ENCODE measurements around the gene AGBL2.
A peak's percentile ranks its signal among the peaks of the same experiment; 100 is the strongest.
"Not testable (repeated sequence)": the region's sequence is repeated elsewhere in the genome, so short reads cannot be mapped to it uniquely, and the experiment has no call there.

The AGBL2 gene

DNA sequence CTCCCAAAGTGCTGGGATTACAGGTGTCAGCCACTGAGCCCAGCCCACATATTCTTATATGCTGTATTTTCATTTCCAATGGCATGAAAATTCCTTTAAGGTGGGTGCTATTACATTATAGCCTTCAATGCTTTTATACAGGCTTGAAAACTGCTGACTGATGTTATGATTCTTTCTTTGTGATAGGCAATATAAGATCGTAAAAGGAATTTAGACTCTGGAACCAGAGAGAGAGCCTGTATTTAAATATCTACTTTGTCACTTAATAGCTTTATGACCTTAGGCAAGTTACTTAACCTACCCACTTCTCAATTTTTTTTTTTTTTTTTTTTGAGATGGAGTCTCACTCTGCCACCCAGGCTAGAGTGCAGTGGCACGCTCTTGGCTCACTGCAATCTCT, 26.2 kb downstream of the AGBL2 start:
- DNase-seq (ENCODE audit: low spot score): no peak

DNA sequence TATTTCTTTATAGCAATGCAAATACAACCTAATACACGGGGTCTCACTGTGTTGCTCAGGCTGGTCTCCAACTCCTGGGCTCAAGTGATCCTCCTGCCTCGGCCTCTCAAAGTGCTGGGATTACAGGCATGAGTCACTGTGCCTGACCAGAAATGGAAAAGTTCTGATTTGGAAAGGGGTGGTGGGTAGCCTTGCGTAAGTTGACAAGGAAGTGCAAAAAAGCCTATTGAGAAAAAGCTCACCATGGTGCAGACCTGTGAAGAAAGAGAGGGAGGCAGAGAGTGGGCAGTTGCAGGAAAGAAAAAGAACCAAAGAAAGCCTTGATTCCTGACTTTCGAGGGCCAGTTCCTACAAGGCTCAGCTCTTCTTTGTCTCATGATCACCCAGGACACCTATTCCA, 27.1 kb downstream of the AGBL2 start:
- DNase-seq (ENCODE audit: low spot score): no peak

GRCh38 chr11:47686704-47687103, 28.5 kb downstream of the AGBL2 start:
- not testable (repeated sequence) for DNase-seq (ENCODE audit: low spot score)

GRCh38 chr11:47686151-47686550, 29.0 kb downstream of the AGBL2 start:
- no peak for DNase-seq (ENCODE audit: low spot score)

GRCh38 chr11:47675851-47676250, 39.3 kb downstream of the AGBL2 start:
- no peak for DNase-seq (ENCODE audit: low spot score)

- no peak for DNase-seq (ENCODE audit: low spot score)
These were observed 42.9 kb downstream of the AGBL2 start for GRCh38 chr11:47672283-47672730.

DNA sequence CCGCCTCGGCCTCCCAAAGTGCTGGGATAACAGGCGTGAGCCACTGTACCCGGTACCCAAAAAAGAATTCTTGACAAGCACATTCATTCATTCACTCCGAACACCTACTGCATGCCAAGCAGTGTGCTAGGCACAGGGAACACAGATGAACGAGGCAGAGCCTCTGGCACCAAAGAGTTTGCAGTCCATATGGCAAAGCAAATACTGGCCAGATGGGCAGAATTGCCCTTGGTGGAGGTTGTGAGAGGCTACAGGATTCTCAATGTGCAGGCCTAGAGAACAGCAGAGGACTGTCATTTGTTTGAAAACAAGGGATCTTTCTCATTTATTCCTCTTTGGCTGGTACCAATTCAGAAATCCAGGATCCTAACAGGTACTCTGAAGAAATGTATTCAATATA, 45.3 kb downstream of the AGBL2 start:
- DNase-seq (ENCODE audit: low spot score): no peak

- no peak for DNase-seq (ENCODE audit: low spot score)
These were observed 46.5 kb downstream of the AGBL2 start for GRCh38 chr11:47668665-47669064.

DNA sequence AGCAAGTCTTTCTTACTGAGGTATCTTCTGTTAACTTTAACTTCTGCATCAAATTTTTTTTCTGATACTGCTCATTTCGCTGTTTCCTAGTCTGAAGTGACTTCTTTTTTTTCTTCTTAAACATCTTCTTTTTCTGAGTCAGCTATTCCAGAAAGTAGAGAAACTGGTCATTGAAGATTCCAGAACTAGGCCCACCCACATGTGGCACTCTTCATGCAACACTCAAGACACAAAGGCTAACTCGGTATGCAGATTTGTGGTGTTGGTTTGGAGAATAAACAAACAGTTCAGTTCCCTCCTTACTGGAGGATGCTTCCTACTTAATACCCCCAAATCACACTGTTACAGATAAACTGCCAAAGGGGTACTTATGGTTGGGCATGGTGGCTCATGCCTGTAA, 47.6 kb downstream of the AGBL2 start:
- no peak for DNase-seq (ENCODE audit: low spot score)

- DNase-seq (ENCODE audit: low spot score): no peak
These were observed 48.0 kb downstream of the AGBL2 start for GRCh38 chr11:47667135-47667534.

DNA sequence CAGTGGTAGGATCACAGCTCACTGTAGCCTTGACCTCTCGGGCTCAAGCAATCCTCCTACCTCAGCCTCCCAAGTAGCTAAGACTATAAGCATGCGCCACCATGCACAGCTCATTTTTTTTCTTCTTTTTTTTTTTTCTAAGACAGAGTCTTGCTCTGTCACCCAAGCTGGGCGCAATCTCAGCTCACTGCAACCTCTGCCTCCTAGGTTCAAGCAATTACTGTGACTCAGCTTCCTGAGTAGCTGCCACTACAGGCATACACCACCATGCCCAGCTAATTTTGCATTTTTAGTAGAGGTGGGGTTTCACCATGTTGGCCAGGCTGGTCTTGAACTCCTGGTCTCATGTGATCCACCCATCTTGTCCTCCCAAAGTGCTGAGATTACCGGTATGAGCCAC, 50.2 kb downstream of the AGBL2 start:
- DNase-seq (ENCODE audit: low spot score): not testable (repeated sequence)

- DNase-seq (ENCODE audit: low spot score): no peak
These were observed 53.9 kb downstream of the AGBL2 start for GRCh38 chr11:47661245-47661644.

DNA sequence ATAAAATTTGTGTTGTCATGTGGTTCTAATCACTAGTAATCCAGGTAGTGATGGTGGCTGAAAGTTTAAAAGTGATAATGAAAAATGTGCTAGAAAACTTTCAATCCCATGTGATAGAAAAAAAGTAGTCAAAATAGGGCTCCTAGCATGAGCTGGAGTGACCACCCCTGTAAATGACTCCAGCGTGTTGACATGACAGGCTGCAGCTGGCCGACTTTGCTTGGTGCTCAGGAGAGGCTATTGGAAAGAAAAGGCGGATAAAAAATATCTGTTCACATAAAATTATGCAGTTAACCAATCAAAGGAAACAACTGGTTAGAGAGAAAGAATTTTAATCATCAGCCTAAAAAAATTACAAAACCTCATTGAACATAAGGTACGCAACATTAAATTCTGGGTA, 55.9 kb downstream of the AGBL2 start:
- no peak for DNase-seq (ENCODE audit: low spot score)

GRCh38 chr11:47656260-47656885, 58.8 kb downstream of the AGBL2 start:
- no peak for DNase-seq (ENCODE audit: low spot score)

DNA sequence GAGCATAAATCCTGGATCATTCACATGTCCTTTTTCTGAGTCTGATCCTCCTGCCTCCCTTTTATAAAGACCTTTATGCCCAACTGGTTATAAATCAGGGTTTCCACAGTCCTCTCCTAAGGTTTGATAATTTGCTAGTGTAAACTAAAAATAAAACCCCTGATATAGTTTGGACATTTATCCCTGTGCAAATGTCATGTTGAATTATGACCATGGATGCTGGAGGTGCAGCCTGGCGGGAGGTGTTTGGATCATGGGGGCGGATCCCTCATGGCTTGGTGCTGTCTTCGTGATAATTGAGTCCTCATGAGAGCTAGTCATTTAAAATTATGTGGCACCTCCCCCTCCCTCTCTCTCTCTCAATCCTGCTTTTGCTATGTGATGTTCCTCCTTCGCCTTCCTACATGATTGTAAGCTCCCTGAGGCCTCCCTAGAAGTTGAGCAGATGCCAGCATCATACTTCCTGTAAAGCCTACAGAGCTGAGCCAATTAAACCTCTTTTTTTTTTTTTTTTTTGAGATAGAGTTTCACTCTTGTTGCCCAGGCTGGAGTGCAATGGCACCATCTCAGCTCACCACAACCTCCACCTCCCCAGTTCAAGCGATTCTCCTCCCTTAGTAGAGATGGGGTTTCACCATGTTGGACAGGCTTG, 63.2 kb downstream of the AGBL2 start:
- DNase-seq (ENCODE audit: low spot score): no peak

DNA sequence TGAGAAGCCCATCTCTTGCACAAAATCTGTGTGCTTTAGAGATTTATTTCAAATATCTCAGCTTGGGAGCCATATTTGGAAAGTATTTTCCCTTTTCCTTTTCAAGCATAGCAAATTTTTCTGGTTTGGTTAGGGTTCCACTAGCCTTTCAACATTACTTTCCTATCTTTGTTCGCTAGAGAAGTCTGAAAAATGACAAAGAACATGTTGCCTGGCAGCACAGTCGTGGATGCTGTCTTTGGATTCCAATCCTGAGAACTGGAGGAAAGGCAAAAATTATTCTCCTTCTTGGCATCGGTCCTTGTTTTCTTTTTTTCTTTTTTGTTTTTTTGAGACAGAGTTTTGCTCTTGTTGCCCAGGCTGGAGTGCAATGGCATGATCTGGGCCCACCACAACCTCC, 65.9 kb downstream of the AGBL2 start:
- DNase-seq (ENCODE audit: low spot score): no peak

GRCh38 chr11:47646019-47646418, 69.2 kb downstream of the AGBL2 start:
- DNase-seq (ENCODE audit: low spot score): no peak

DNA sequence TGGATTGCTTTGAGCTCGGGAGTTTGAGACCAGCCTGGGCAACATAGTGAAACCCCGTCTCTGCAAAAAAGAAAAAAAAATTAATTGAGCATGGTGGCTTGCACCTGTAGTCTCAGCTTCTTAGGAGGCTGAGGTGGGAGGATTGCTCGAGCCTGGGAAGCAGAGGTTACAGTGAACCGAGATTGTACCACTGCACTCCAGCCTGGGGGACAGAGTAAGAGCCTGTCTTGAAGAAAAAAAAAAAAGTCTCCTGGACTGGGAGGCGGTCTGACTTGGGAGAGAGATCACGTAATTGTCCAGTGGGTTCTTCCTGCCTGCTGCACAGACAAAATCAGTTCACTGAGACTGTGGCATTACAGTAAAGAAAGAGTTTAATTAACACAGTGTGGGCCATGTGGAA, 69.7 kb downstream of the AGBL2 start:
- no peak for DNase-seq (ENCODE audit: low spot score)

DNA sequence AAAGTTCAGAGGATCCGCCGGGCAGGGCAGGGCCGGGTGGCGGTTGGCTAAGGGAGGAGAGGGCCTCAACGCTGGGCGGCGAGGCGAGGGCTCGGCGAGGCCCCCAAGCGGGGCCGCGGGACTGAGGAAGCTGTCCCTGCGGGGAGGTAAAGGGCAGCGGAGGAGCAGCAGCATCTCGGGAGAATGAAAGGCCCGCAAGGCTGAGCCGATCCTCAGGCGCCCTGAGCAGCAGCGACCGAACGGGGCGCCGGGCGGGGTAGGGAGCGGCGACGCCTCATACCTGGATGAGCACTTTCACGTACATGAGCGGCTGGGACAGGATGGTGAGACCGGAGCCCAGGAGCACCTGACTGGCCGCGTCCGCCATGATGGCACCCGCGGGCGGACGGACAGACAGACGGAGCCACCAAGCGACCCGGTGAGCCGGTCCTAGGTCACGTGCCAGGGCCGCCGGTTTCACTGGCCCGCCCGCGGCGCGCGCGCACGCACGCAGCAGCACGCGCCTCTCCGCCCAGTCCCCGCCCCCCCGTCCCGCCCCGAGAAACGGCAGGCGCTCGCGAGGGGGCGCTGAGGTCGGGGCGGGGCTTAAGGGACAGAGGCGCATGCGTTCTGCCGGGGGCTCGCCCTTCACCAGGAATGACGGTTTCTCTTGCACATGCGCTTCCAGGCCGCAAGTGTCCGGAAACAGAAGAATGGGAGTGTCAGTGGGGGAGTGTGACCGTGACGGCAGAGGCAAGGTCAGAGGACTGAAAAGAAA, 72.9 kb downstream of the AGBL2 start, which contains the start of gene MTCH2:
Gene MTCH2, minus strand, starts transcription at position 461 of the 757 bp plus-strand sequence. Its CDS starts 94 bp downstream, at position 367.
- DNase-seq (ENCODE audit: low spot score): peak; percentile 99

DNA sequence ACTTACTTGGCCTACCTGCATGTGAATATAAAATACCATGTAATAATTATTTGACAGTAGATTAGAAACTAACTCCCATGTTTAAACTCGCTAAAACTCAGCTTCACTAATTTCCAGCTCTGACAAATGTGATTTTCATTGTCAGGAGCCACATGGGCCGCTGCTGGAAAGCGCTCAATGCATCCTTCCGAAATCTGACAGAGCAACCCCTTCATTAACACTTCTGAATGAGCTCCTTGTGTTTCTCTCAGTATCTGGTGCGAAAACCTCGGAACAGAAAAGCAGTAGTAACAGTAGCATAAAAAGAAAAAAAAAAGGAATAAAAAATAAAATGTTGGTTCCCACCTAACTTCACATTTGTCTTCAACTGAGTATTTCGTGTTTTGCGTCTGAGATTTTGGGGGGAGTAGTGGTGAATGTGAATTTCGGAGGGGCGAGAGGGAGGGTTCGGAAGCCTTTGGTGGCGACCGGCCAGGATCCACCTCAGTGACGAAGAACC, 73.5 kb downstream of the AGBL2 start:
- DNase-seq (ENCODE audit: low spot score): no peak

DNA sequence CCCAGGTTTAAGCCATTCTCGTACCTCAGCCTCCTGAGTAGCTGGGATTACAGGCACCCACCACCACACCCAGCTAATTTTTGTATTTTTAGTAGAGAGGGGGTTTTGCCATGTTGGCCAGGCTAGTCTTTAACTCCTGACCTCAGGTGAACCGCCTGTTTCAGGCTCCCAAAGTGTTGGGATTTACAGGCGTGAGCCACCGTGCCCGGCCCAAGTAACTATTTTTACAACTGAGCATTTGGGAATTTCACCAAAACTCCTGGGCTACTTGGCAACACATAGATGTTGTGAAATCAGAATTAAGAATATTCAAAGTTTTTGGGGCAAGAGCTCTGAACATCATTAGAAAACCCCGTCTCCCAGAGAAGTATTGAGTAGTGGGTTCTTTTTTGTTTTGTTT, 74.7 kb downstream of the AGBL2 start:
- DNase-seq (ENCODE audit: low spot score): not testable (repeated sequence)

- DNase-seq (ENCODE audit: low spot score): not testable (repeated sequence)
These were observed 78.8 kb downstream of the AGBL2 start for GRCh38 chr11:47636331-47636730.

- DNase-seq (ENCODE audit: low spot score): no peak
These were observed 83.7 kb downstream of the AGBL2 start for GRCh38 chr11:47631473-47631872.
